HL-60 (cell line): Measurements from ENCODE around the gene ZNF793.

ENCODE experiments used
- CTCF ChIP-seq: IDR thresholded peaks from one replicate; pipeline ENCODE4 v1.5.1; 2011; ENCODE audit warnings: low read length, control low read depth, inconsistent platforms; ENCODE audit not compliant: insufficient read depth
- REST ChIP-seq: IDR thresholded peaks from 2 replicates; pipeline ENCODE4 v1.6.1; 2012; ENCODE audit warnings: low read depth; ENCODE audit not compliant: insufficient replicate concordance

GRCh38 chr19:37572203-37572602 lies 65.5 kb downstream of the ZNF793 start:
- TF ChIP-seq CTCF (no peak), REST (no peak)
